K562 (cell line): ENCODE measurements around the gene SLC23A2. TPM values are rescaled to one million over a fixed set of nuclear protein-coding genes. Genes with fewer than 3 reads are reported as not detected.
A peak's percentile ranks its signal among the peaks of the same experiment; 100 is the strongest.

ENCODE experiments used
- ATAC-seq: fragments of 200-7000 bp; cut with Tn5 transposase; 3 replicates; pipeline ENCODE4 v1.9.1; 2020; ENCODE audit warnings: moderate library complexity
- BruUV-seq: library from RNA; stranded (reverse); fragments of 400-500 nt; replicated peaks from 2 replicates; lab custom pipeline; 2021; lab: Mats Ljungman, UMichigan
- CTCF ChIA-PET: fragments of 300-600 bp; formaldehyde crosslinking; extraction: SDS; loops from one replicate; lab custom pipeline; 2021; ENCODE audit warnings: low intra/inter-chr PET ratio; lab: Yijun Ruan, JAX
- POLR2A ChIA-PET: fragments of 300-600, 350-650 bp; sonication (Branson Sonifier 250); formaldehyde crosslinking; extraction: SDS; loops from one replicate; lab custom pipeline; 2021; ENCODE audit warnings: antibody characterized with exemption, inconsistent platforms; lab: Yijun Ruan, JAX
- DNase-seq, 4 experiments: peaks; one replicate each; pipeline versions ENCODE4 v3.0.0 to v3.0.0-alpha.2; 2011 to 2018; ENCODE audit warnings: low spot score in 3 of 4, mixed read lengths in 3 of 4; ENCODE audit errors: extremely low read depth in 1 of 4
- FAIRE-seq: peaks from 2 replicates; lab custom pipeline; 2011; peaks lifted over from hg19 to GRCh38; lab: Jason Lieb, UNC
- H2AFZ ChIP-seq: 2 replicates; pipeline ENCODE4 v1.6.0; 2011; ENCODE audit warnings: low read depth, low read length, control low read depth, inconsistent platforms
- H3K27ac ChIP-seq: fragments of 200-600 bp; 3 replicates; pipeline ENCODE4 v1.8.0; 2011; ENCODE audit warnings: low read depth, mild to moderate bottlenecking, control low read depth, inconsistent platforms, low read length, moderate library complexity, mixed read lengths; ENCODE audit errors: extremely low read depth
- H3K27me3 ChIP-seq, 2 experiments: fragments of 300-600 bp in 1 of 2; 2 replicates in 1 of 2; 3 replicates in 1 of 2; pipeline versions ENCODE4 v1.6.0 to v1.8.0; 2011; ENCODE audit warnings: inconsistent platforms in 2 of 2, low read length in 2 of 2, mild to moderate bottlenecking in 1 of 2, mixed read lengths in 1 of 2, moderate library complexity in 1 of 2; ENCODE audit not compliant: control insufficient read depth in 2 of 2, insufficient read depth in 2 of 2
- H3K36me3 ChIP-seq: fragments of 300-600 bp; 3 replicates; pipeline ENCODE4 v1.8.0; 2011; ENCODE audit warnings: mild to moderate bottlenecking, low read length, inconsistent platforms; ENCODE audit not compliant: control insufficient read depth, insufficient read depth
- H3K4me1 ChIP-seq, 2 experiments: fragments of 200-600 bp in 1 of 2; replicated peaks in 1 of 2; 2 replicates in 1 of 2; 3 replicates in 1 of 2; pipeline versions ENCODE4 v1.5.1 to v1.8.0; 2011; ENCODE audit warnings: inconsistent platforms in 2 of 2, low read length in 2 of 2, mild to moderate bottlenecking in 1 of 2, mixed read lengths in 1 of 2, moderate library complexity in 1 of 2; ENCODE audit not compliant: control insufficient read depth in 2 of 2, insufficient read depth in 2 of 2
- H3K4me2 ChIP-seq: 2 replicates; pipeline ENCODE4 v1.6.1; 2011; ENCODE audit warnings: low read length, control low read depth, inconsistent platforms, mixed read lengths; ENCODE audit not compliant: insufficient read depth
- H3K4me3 ChIP-seq: fragments of 200-600 bp; sonication (generic), shearing (Covaris generic); 2 replicates; pipeline ENCODE4 v1.5.1; 2016; ENCODE audit warnings: control low read depth, inconsistent platforms
- H3K79me2 ChIP-seq: fragments of 200-600 bp; 3 replicates; pipeline ENCODE4 v1.8.0; 2011; ENCODE audit warnings: low read length, inconsistent platforms; ENCODE audit not compliant: control insufficient read depth, insufficient read depth
- H3K9ac ChIP-seq, 2 experiments: 2 replicates each; pipeline versions ENCODE4 v1.6.0 to v1.6.1; 2011; ENCODE audit warnings: low read depth in 2 of 2, low read length in 2 of 2, control low read depth in 1 of 2, inconsistent platforms in 1 of 2, mild to moderate bottlenecking in 1 of 2, mixed read lengths in 1 of 2; ENCODE audit not compliant: insufficient read depth in 1 of 2
- H3K9me1 ChIP-seq: one replicate; pipeline ENCODE4 v1.6.0; 2011; ENCODE audit warnings: inconsistent platforms, mild to moderate bottlenecking, low read length, moderate library complexity; ENCODE audit not compliant: control insufficient read depth, insufficient read depth
- H3K9me3 ChIP-seq: replicated peaks from 2 replicates; pipeline ENCODE4 v1.5.1; 2011; ENCODE audit warnings: low read depth, low read length, inconsistent platforms; ENCODE audit not compliant: control insufficient read depth, insufficient read depth
- H4K20me1 ChIP-seq: replicated peaks from 2 replicates; pipeline ENCODE4 v1.6.1; 2011; ENCODE audit warnings: low read length, inconsistent platforms, mixed read lengths; ENCODE audit not compliant: control insufficient read depth, insufficient read depth
- ARID4B ChIP-seq: sonication (generic); formaldehyde crosslinking; IDR thresholded peaks from 2 replicates; pipeline ENCODE4 v1.8.0; 2022; ENCODE audit warnings: mild to moderate bottlenecking, missing genetic modification reagents
- BRD9 ChIP-seq: fragments of 450-650 bp; IDR thresholded peaks from 2 replicates; pipeline ENCODE4 v1.6.1; 2018; ENCODE audit warnings: low read depth; ENCODE audit not compliant: partially characterized antibody
- FOXJ3 ChIP-seq: sonication (generic); formaldehyde crosslinking; IDR thresholded peaks from 2 replicates; pipeline ENCODE4 v1.4.0; 2020; ENCODE audit warnings: mild to moderate bottlenecking, missing genetic modification reagents
- GATA2 ChIP-seq: sonication (generic); formaldehyde crosslinking; IDR thresholded peaks from 2 replicates; pipeline ENCODE4 v1.4.0; 2020; ENCODE audit warnings: mild to moderate bottlenecking, missing genetic modification reagents
- JUND ChIP-seq, 2 experiments: IDR thresholded peaks; 2 replicates in 1 of 2; 3 replicates in 1 of 2; pipeline ENCODE4 v1.6.1; 2011; ENCODE audit warnings: borderline replicate concordance in 2 of 2, low read depth in 2 of 2, low read length in 2 of 2, improper control_type of control experiment in 1 of 2, missing biosample characterization in 1 of 2, missing genetic modification characterization in 1 of 2, missing genetic modification reagents in 1 of 2
- NFE2 ChIP-seq: IDR thresholded peaks from 2 replicates; pipeline ENCODE4 v1.6.1; 2014; ENCODE audit warnings: antibody characterized with exemption, low read depth
- NR4A1 ChIP-seq, 2 experiments: fragments of 250-450 bp in 1 of 2; fragments of 450-650 bp in 1 of 2; sonication (Bioruptor Pico) in 1 of 2; IDR thresholded peaks; 2 replicates each; pipeline versions ENCODE4 v1.4.0 to v1.6.1; 2016 to 2020; ENCODE audit warnings: mild to moderate bottlenecking in 2 of 2, missing compliant biosample characterization in 1 of 2, missing genetic modification characterization in 1 of 2, moderate library complexity in 1 of 2
- POLR2A ChIP-seq: fragments of 450-650 bp; conservative IDR thresholded peaks from 2 replicates; pipeline ENCODE4 v1.6.1; 2016
- SIRT6 ChIP-seq: IDR thresholded peaks from one replicate; pipeline ENCODE4 v1.6.1; 2012; ENCODE audit warnings: low read depth, mild to moderate bottlenecking, control low read depth, inconsistent platforms, low read length, moderate library complexity
- SMARCA5 ChIP-seq: fragments of 450-650 bp; IDR thresholded peaks from 2 replicates; pipeline ENCODE4 v1.6.1; 2016
- SREBF2 ChIP-seq: sonication (generic); formaldehyde crosslinking; IDR thresholded peaks from 2 replicates; pipeline ENCODE4 v1.4.0; 2020; ENCODE audit warnings: mild to moderate bottlenecking, missing genetic modification reagents
- SRF ChIP-seq, 2 experiments: fragments of 250-450, 450-650 bp in 1 of 2; sonication (Bioruptor Pico) in 1 of 2; sonication (generic) in 1 of 2; formaldehyde crosslinking; IDR thresholded peaks; 2 replicates each; pipeline versions ENCODE4 v1.5.0 to v1.5.1; 2020 to 2022; ENCODE audit warnings: mild to moderate bottlenecking in 1 of 2, missing genetic modification reagents in 1 of 2
- STAG1 ChIP-seq: sonication (generic); formaldehyde crosslinking; IDR thresholded peaks from 2 replicates; pipeline ENCODE4 v1.5.0; 2020; ENCODE audit warnings: missing genetic modification reagents, borderline replicate concordance
- THAP12 ChIP-seq: fragments of 250-450 bp; sonication (Bioruptor Pico); IDR thresholded peaks from 2 replicates; pipeline ENCODE4 v1.9.0; 2021; ENCODE audit warnings: mild to moderate bottlenecking, inconsistent platforms
- TRIM24 ChIP-seq, 2 experiments: fragments of 450-650 bp; IDR thresholded peaks; 2 replicates each; pipeline ENCODE4 v1.6.1; 2016
- ZNF282 ChIP-seq: sonication (generic); formaldehyde crosslinking; IDR thresholded peaks from 2 replicates; pipeline ENCODE4 v1.8.1; 2023; ENCODE audit warnings: missing genetic modification reagents
- ZNF316 ChIP-seq: fragments of 450-650 bp; IDR thresholded peaks from 2 replicates; pipeline ENCODE4 v1.6.1; 2016
- ZNF668 ChIP-seq: fragments of 250-450 bp; sonication (Bioruptor Pico); IDR thresholded peaks from 2 replicates; pipeline ENCODE4 v1.8.0; 2022; ENCODE audit warnings: mild to moderate bottlenecking, inconsistent platforms
- WGBS: fragments of 100-300 bp; shearing (Covaris generic); methylation state at CpG from one replicate; pipeline ENCODE4 v1.1.6; 2016; ENCODE audit warnings: low coverage, mixed read lengths; ENCODE audit not compliant: insufficient coverage; ENCODE audit errors: missing lambda C conversion rate; 5-methylcytosine and 5-hydroxymethylcytosine counted together
- in situ Hi-C: fragments of 300-500 bp; cut with MboI; formaldehyde crosslinking; loops from 4 replicates; pipeline ENCODE4 v1.15.0; 2018; ENCODE audit warnings: inconsistent platforms, mixed read lengths
- intact Hi-C: fragments of 100-400 bp; cut with micrococcal nuclease; formaldehyde crosslinking; loops from 2 replicates; pipeline ENCODE4 v1.14.2; 2022
- polyA plus RNA-seq, 8 experiments: library from polyadenylated mRNA; depleted of rRNA in 4 of 8; stranded (reverse) in 5 of 8; unstranded in 3 of 8; fragments of >200 nt; fragmentation: Nextera tagmentation in 2 of 8; fragmentation: Illumina TruSeq in 1 of 8; extraction: Ambion mirVana in 2 of 8; extraction: Trizol in 1 of 8; gene quantifications; 2 replicates each; pipeline versions ENCODE4 v1.2.1 to v1.2.3, GENCODE V29; 2011 to 2014; ENCODE audit warnings: inconsistent platforms in 1 of 8, missing spikeins in 1 of 8
- total RNA-seq, 7 experiments: library from RNA; depleted of rRNA in 6 of 7; stranded (reverse); fragments of >200 nt in 6 of 7; fragmentation: Illumina TruSeq in 2 of 7; extraction: Trizol in 2 of 7; gene quantifications; 2 replicates each; pipeline versions ENCODE4 v1.2.1 to v1.2.3, GENCODE V29; 2011 to 2021; ENCODE audit warnings: low replicate concordance in 1 of 7

SLC23A2 gene
- total and polyA plus RNA-seq, 9 of the 15 experiments (the other 6 are each of a cell fraction or from before 2014, with no cell fraction given), result 0.39 to 6.7 (median 3.2) TPM

- no peaks in the 10 kb centered on the region for H3K9me1 ChIP-seq
- H3K4me1 ChIP-seq, result peaks cover 0 to 5% of the 10 kb centered on the region in 2 experiments; a peak in 2 of 5 replicates
- ChIA-PET CTCF (no interaction called here), POLR2A (interaction anchor here (0.7 kb wide), 1 partner anchor 168 kb away, joined by 4 read pairs; no protein-coding TSS in a partner anchor)
- H3K27me3 ChIP-seq, result no peaks in the 10 kb centered on the region
- no peaks in the 10 kb centered on the region for H3K79me2 ChIP-seq
- no peak for FAIRE-seq
- H3K9ac ChIP-seq, result no peak overlapping the region
- H3K4me3 ChIP-seq, result no peak overlapping the region
- H3K36me3 ChIP-seq, result no peaks in the 10 kb centered on the region
- no peak for DNase-seq
- peak overlapping the region; percentile 23; the same call in 1 of the 2 replicates for H3K4me2 ChIP-seq
- no TSS peak for BruUV-seq
- no peaks in the 10 kb centered on the region for H3K9me3 ChIP-seq
- in situ Hi-C loops (no loop called here), intact Hi-C loops (no loop called here)
- 29% methylated on average over 6 of the region's 6 CpGs for WGBS
- no peak for ATAC-seq
- peak overlapping the region; percentile 10; the same call in 1 of the 2 replicates for H2AFZ ChIP-seq
- H3K27ac ChIP-seq, result no peak overlapping the region
- H4K20me1 ChIP-seq, result no peaks in the 10 kb centered on the region
- TF ChIP-seq SRF (CRISPR knock-in tag; IDR thresholded peaks at IDR 0.05) (0 out of 4 replicates have a peak, but pooled peaks of 1 of the 2 experiments have one; percentile 25), TRIM24 (IDR thresholded peaks at IDR 0.05) (no peak), ARID4B (CRISPR knock-in tag) (no peak), JUND (IDR thresholded peaks at IDR 0.05; ENCODE audit: borderline replicate concordance, low read depth, low read length) (no peak), JUND (tag; IDR thresholded peaks at IDR 0.05; ENCODE audit: borderline replicate concordance, low read depth, low read length) (peak; percentile 45; the same call in 1 of the 3 replicates), STAG1 (CRISPR knock-in tag) (no peak), SIRT6 (no peak), POLR2A (no peak), SMARCA5 (no peak), GATA2 (CRISPR knock-in tag) (no peak), ZNF668 (no peak), ZNF282 (no peak), BRD9 (no peak), NR4A1 (CRISPR knock-in tag; IDR thresholded peaks at IDR 0.05) (no peak), NR4A1 (tag; IDR thresholded peaks at IDR 0.05) (no peak), FOXJ3 (no peak), NFE2 (peak; percentile 83), THAP12 (CRISPR knock-in tag) (no peak), SREBF2 (CRISPR knock-in tag) (no peak), ZNF316 (peak; percentile 84)
Observed at GRCh38 chr20:5024103-5024502, 22.8 kb upstream of the SLC23A2 start.
